ENCODE results near the gene DEPDC1B. TPM values are rescaled to one million over a fixed set of nuclear protein-coding genes. Genes with fewer than 3 reads are reported as not detected.

The DEPDC1B gene
- total RNA-seq, 1 experiment from 2014 or later, result 63.1 TPM

DNA sequence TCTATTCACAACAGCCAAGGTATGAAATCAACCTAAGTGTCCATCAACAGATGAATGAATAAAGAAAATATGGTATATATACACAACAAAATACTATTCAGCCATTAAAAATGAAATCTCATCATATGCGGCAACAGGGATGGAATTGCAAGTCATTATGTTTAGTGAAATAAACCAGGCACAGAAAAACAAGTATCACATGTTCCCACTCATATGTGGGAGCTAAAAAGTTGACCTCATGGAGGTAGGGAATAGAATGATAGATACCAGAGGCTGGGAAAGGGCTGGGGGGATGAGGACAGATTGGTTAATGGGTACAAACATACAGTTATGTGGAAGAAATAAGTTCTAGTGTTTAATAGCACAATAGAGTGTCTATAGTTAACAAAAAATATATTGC is 149.7 kb downstream of the DEPDC1B start:
- Mint-ChIP-seq H3K4me1 (ENCODE audit: low read depth, unreplicated experiment) (no peaks in the 10 kb centered on the region), H3K4me3 (ENCODE audit: low read depth, unreplicated experiment) (no peak overlapping the region), H3K27me3 (ENCODE audit: unreplicated experiment) (no peaks in the 10 kb centered on the region), H3K9me3 (ENCODE audit: low read depth, unreplicated experiment) (peaks cover 2% of the 10 kb centered on the region), H3K36me3 (ENCODE audit: insufficient read depth, unreplicated experiment) (no peaks in the 10 kb centered on the region), H3K27ac (ENCODE audit: unreplicated experiment) (no peak overlapping the region)
- CTCF ChIA-PET, result no interaction called here
- DNase-seq, result no peak
- TF ChIP-seq, protein P1, sequence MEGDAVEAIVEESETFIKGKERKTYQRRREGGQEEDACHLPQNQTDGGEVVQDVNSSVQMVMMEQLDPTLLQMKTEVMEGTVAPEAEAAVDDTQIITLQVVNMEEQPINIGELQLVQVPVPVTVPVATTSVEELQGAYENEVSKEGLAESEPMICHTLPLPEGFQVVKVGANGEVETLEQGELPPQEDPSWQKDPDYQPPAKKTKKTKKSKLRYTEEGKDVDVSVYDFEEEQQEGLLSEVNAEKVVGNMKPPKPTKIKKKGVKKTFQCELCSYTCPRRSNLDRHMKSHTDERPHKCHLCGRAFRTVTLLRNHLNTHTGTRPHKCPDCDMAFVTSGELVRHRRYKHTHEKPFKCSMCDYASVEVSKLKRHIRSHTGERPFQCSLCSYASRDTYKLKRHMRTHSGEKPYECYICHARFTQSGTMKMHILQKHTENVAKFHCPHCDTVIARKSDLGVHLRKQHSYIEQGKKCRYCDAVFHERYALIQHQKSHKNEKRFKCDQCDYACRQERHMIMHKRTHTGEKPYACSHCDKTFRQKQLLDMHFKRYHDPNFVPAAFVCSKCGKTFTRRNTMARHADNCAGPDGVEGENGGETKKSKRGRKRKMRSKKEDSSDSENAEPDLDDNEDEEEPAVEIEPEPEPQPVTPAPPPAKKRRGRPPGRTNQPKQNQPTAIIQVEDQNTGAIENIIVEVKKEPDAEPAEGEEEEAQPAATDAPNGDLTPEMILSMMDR (IDR thresholded peaks at IDR 0.05; ENCODE audit: unreplicated experiment), result no peak
- no TSS peak for BruUV-seq (replicated peaks)
- intact Hi-C loops (cut with micrococcal nuclease; ENCODE audit: unreplicated experiment), result no loop called here

DNA sequence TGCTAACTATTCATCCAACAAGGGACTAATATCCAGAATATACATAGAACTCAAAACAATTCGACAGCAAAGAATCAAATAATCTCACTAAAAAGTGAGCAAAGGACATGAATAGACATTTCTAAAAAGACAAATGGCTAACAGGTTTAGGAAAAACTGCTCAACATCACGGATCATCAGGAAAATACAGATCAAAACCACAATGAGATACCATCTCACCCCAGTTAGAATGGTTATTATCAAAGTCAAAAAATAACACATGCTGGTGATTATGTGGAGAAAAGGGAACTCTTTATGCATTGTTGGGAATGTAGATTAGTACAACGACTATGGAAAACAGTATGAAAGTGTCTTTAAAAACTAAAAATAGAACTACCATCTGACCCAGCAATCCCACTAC is 150.1 kb downstream of the DEPDC1B start:
- intact Hi-C loops (cut with micrococcal nuclease; ENCODE audit: unreplicated experiment), result no loop called here
- Mint-ChIP-seq H3K4me3 (ENCODE audit: low read depth, unreplicated experiment) (no peak overlapping the region), H3K36me3 (ENCODE audit: insufficient read depth, unreplicated experiment) (no peaks in the 10 kb centered on the region), H3K27ac (ENCODE audit: unreplicated experiment) (no peak overlapping the region), H3K27me3 (ENCODE audit: unreplicated experiment) (no peaks in the 10 kb centered on the region), H3K4me1 (ENCODE audit: low read depth, unreplicated experiment) (no peaks in the 10 kb centered on the region), H3K9me3 (ENCODE audit: low read depth, unreplicated experiment) (no peaks in the 10 kb centered on the region)
- BruUV-seq (replicated peaks), result no TSS peak
- TF ChIP-seq, protein P1 (IDR thresholded peaks at IDR 0.05; ENCODE audit: unreplicated experiment), result no peak
- no peak for DNase-seq
- CTCF ChIA-PET, result no interaction called here

Other genes starting within 250 kb of the DEPDC1B start
- 40.5 and 42.7 TPM in 2 replicates for gene ELOVL7, start 144.1 kb upstream of the DEPDC1B start, total RNA-seq (2022)
- gene ERCC8, start 244.9 kb upstream of the DEPDC1B start, total RNA-seq (2022), result 17.2 and 19.7 TPM in 2 replicates
- gene NDUFAF2, start 245.0 kb upstream of the DEPDC1B start, total RNA-seq (2022), result 43.4 and 44.5 TPM in 2 replicates